ENCODE results near the gene MYMK.
A peak's percentile ranks its signal among the peaks of the same experiment; 100 is the strongest.

Gene MYMK

GRCh38 chr9:133516256-133516960, 8.4 kb downstream of the MYMK start:
- DNase-seq = no peak

GRCh38 chr9:133515615-133516255, 9.0 kb downstream of the MYMK start:
- no peak for DNase-seq

DNA sequence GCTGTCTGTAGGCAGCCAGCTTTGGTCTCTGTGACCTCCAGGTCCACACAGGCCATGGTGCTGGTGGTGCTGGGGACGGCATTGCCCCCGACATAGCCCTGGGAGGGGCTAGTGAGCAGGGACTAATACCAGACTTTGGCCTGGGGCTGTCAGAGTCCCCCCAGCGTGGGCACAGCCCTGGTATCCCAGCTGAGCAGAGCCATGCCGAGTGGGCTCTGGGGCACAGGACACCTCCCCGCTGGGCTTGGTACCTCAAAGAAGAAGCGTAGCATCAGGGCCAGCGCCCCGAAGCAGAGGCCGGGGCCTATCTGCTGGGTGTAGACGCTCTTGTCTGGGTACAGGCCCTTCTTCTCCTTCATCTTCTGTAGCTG, 9.5 kb downstream of the MYMK start:
- DNase-seq = no peak

- DNase-seq = peak; percentile 85
Observed at GRCh38 chr9:133514460-133515239, 10.1 kb downstream of the MYMK start.

DNA sequence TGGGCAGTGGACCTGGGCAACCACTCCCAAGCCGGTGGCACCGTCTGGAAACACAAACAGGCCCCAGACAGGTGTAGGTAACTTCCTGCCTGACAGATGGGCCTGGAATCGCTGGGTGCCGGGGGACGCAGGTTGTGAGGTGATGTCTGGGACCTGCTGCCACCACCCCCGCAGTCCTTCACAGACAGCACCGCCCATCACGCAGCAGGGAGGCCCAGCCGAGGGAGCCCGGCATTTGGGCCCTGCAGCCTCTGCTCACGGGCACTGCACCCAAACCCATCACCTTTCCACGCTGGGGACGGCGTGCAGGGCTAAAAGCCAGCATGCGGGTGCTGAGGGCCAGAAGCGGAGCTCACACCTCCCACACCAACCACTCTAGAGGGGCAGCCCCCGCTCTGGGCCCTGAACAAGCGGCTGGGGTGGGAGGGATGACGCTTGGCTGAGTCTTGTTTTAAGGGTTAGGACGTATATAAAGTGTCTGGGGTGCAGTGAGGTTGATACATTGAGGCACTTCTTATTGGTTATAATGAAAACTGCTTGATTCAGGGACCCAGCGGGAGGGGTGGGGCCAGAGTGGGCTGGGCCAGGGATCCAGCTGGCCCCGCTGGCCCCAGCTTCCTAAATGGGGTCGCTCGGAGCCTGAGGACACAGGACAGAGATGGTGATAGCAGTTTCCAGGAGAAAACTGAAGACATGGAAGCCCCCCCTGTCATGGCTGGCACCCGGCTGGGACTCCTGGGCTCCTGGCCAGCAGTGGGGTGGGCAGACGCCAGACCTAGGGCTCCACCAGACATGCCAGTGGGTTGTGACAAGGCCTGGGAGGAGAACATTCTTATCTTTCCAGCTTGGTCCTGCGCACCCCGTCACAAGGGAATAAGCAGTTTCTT, 11.3 kb downstream of the MYMK start:
- no peak for DNase-seq

GRCh38 chr9:133512253-133513213, 12.2 kb downstream of the MYMK start:
- no peak for DNase-seq

- no peak for DNase-seq
Observed at GRCh38 chr9:133511607-133512006, 13.2 kb downstream of the MYMK start.

GRCh38 chr9:133510926-133511505, 13.7 kb downstream of the MYMK start:
- no peak for DNase-seq

DNA sequence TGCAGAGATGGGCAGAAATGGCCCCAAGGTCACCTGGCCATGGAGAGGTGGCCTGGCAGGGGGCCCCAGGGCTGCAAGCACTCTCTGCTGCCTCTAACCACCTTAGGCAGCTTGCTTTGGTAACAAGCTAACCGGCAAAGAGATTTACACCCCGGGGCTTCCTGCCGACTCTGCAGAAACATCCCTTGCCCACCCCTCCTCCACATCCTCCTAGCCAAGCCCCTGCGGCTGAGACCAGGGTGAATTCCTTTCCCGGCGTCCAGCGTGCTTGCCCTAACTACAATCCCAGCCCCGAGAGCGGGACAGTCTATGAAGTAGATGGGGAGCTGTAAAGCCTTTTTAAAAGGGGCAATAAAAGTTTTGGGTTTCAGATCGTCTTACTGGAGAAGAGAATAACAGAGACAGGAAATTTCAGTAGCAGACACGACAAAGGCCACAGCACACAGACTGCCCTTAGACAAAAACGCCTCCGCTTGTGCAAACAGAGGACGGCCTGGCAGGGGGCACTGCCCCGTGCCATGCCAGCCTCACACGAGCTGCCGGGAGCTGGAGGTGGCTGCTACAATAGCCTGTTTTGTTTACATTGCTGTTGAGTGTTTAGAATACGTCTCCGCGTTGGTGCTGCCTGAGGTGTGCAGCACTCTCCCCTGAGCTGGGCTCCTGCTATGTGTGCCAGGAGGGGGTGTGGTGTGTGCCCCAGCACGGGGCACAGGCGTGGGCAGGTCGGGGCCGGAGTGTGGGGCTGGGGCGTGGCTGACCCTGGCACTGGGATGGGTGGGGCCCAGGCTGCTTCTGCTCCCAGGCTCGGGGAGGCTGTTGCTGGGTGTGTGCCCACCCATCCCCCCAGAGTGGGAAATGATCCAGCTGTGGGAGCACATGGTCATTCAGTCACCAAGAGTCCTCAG, 15.3 kb downstream of the MYMK start:
- DNase-seq = peak; percentile 96

- DNase-seq = no peak
Observed at GRCh38 chr9:133508046-133508445, 16.7 kb downstream of the MYMK start.

DNA sequence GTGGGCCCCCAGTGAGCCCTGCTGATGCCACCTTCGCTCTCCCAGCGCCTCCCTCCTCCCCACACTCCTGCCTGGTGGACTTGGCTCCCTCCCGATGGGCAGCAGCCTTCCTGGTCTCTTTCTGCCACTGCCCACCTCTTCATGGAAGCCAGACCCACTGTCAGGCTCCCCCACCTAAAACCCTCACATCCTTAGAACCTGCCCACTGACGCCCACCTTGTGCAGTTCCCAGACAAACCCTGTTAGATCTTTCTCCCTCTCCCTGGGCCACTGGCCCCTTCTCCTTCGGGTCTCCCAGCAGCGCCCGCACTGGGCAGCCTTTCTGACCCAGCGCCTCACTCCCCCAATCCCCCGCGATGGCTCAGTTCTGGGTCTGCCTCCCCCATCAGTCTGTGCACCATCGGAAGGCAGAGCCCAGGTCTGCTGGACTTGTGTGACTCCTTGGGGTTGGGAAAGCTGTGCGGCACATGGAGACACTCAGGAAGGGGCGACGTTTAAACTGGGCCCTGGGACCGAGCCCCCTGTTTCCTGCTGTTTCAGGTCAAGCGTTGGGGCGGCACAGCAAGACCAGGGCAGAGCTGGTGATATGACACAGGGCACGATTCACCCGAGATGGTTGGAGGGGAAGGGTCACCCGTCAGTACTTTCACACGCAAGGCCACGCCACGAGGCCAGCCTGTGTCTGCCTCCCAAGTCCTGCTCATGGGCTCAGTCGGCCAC, 17.4 kb downstream of the MYMK start:
- no peak for DNase-seq

DNA sequence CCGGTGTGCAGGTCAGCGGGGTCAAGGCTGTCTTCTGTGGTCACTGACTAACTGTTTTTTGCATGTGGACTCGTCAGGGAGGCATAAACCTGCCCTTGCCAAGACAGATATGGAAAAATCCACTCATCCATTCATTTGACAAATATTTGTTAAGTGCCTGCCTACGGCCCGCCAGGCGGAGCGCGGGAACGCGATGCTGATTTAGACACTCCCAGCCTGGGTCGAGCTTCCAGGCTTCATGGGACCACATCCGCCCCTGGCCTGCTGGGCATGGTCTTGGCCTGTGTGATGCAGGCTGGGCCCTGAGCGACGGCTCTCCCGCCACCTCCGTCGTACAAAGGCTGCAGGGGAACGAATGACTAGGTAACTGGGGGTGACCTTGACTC, 18.1 kb downstream of the MYMK start:
- no peak for DNase-seq

DNA sequence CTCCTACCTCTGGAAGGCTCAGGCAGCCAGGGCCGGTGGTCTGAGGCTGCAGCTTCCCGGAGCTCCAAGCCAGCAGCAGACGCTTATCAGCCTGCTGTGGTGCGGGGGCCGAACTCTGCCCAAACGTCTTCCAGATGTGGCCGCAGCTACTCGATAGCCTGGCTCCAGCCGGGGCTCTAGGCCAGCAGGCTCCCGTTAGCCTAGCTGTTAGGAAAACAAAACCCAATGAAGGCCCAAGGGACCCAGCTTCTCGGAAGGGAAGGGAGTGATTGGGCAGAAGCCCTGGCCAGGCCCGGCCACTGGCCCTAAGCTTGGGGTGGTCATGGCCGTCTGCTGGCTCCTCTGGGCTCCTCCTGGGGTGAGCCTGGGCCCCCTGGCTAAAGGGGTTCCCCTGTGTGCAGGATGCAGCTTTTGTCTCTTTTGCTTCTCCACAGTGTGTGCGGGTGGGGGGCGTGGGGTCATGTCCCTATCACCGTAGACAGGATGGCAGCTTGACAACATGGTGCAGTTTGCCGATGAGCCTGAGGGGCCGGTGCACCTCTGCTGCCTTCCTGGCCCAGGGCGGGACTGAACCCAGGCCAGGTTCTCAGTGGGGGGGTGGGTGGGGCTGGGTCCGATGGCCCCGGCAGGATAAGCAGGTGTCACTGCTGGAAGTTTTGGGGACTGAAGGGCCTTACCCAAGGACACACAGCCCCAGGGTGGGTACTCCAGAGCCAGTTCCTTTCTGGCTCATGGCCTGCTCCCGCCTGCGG, 18.7 kb downstream of the MYMK start:
- no peak for DNase-seq

GRCh38 chr9:133505186-133505830, 19.5 kb downstream of the MYMK start:
- no peak for DNase-seq

DNA sequence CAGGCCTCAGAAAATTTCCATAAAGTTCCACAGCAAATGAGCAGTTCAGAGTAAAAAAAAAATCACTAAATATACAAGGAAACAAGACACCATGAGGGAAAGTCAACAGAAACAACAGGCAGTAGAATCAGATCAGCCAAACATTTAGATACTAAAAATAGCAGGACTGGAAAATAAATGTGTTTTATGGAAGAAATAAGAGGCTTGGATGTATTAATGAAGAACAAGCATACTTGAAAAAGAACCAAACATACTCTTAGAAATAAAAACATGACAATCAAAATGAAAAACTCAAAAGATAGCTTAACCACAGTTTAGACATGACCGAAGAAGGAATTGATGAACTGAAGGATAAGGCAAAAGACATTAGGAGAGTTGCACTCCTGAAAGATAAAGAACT, 22.6 kb downstream of the MYMK start:
- no peak for DNase-seq

DNA sequence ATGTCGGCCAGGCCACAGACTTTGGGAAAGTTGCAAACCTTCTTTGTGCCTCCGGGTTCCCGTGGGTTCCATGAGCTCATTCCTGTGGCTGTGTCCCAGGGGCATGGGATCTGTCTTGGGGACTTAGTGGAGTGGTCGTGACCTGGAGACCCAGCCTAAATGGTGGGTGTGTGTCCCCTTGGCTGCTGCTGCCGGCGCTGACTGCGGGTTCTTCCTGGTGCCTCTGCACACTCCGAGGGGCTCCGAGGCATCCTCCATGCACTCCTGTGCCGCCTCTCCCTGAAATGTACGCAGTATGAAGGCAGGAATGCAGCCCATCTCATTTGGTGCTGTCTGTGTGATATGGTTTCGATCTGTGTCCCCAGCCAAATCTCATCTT, 24.9 kb downstream of the MYMK start:
- DNase-seq = no peak

DNA sequence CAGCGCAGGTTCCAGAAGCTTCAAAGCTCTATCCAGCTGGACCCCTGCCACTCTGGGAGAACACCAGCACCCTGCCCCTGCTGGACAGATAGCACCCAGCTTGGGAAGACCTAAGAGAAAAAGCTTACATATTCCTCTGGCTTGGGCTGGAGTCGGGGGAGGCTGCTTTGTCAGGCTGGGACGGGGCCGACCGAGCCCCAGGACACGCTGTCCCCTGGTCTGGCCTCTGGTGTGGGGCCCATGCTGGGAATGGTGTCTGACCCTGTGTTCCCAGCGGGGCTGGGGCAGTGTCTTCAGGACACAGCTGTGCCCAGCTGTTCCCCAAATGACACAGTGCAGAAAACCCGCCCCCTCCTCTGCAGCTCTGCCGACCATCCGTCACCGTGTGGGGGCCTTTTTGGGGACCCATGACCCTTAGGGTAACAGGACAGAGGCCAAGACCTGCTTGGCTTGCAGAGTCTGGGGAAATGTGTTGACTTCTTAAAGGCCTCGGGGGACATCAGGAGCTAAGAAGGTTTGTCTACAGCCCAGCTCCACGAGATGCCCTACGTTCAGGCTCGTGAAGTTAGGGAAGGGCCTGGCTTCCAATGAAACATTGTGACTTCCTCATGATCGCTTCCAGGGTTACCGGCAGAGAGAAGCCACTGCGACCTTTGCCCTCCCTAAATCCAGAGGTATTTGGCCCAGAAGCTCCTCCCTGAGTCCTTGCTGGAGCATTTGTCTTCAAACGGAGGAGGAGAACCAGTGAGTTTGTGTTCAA, 25.4 kb downstream of the MYMK start:
- DNase-seq = no peak

Measured in NCI-H2029 treated with DMSO at 0.1 percent for 48 hours (cell line).